MM.1S (cell line): ENCODE results near the gene NFKB2.

Experiments
- DNase-seq: peaks from one replicate; pipeline ENCODE4 v3.0.0-alpha.2; 2015
- H2AFZ ChIP-seq: fragments of 300-600 bp; sonication (generic); 2 replicates; pipeline ENCODE4 v1.6.0; 2016; ENCODE audit warnings: antibody characterized with exemption, low read length
- H3F3A ChIP-seq: fragments of 300-600 bp; sonication (generic); 2 replicates; pipeline ENCODE4 v1.6.1; 2016; ENCODE audit warnings: mild to moderate bottlenecking, antibody characterized with exemption, low read length, moderate library complexity, mixed read lengths; ENCODE audit not compliant: insufficient read depth
- H3K27ac ChIP-seq: fragments of 300-600 bp; sonication (generic); 2 replicates; pipeline ENCODE4 v1.5.1; 2016; ENCODE audit warnings: mild to moderate bottlenecking, low read length
- H3K27me3 ChIP-seq: fragments of 300-600 bp; sonication (generic); replicated peaks from 2 replicates; pipeline ENCODE4 v1.6.0; 2016; ENCODE audit warnings: low read length; ENCODE audit not compliant: insufficient read depth
- H3K36me3 ChIP-seq: fragments of 300-600 bp; sonication (generic); replicated peaks from 2 replicates; pipeline ENCODE4 v1.6.1; 2016; ENCODE audit warnings: mild to moderate bottlenecking, low read length, mixed read lengths; ENCODE audit not compliant: insufficient read depth
- H3K4me1 ChIP-seq: fragments of 300-600 bp; sonication (generic); 2 replicates; pipeline ENCODE4 v1.6.1; 2016; ENCODE audit warnings: low read length, mixed read lengths
- H3K4me2 ChIP-seq: fragments of 300-600 bp; sonication (generic); 2 replicates; pipeline ENCODE4 v1.6.0; 2016; ENCODE audit warnings: low read depth, low read length
- H3K4me3 ChIP-seq: fragments of 300-600 bp; sonication (generic); 2 replicates; pipeline ENCODE4 v1.5.1; 2016; ENCODE audit warnings: low read length, mixed read lengths
- H3K79me2 ChIP-seq: fragments of 300-600 bp; sonication (generic); 2 replicates; pipeline ENCODE4 v1.6.1; 2016; ENCODE audit warnings: mixed run types, low read length, mixed read lengths
- H3K9ac ChIP-seq: fragments of 300-600 bp; sonication (generic); 2 replicates; pipeline ENCODE4 v1.6.1; 2016; ENCODE audit warnings: low read length, mixed read lengths
- H3K9me2 ChIP-seq: fragments of 300-600 bp; sonication (generic); replicated peaks from 2 replicates; pipeline ENCODE4 v1.6.1; 2016; ENCODE audit warnings: mild to moderate bottlenecking, low read length, mixed read lengths; ENCODE audit not compliant: insufficient read depth
- H3K9me3 ChIP-seq: fragments of 300-600 bp; sonication (generic); replicated peaks from 2 replicates; pipeline ENCODE4 v1.6.1; 2016; ENCODE audit warnings: mild to moderate bottlenecking, low read length, mixed read lengths; ENCODE audit not compliant: insufficient read depth
- H4K20me1 ChIP-seq: fragments of 300-600 bp; sonication (generic); 2 replicates; pipeline ENCODE4 v1.6.1; 2016; ENCODE audit warnings: mild to moderate bottlenecking, low read length, moderate library complexity, mixed read lengths; ENCODE audit not compliant: insufficient read depth
- CTCF ChIP-seq: fragments of 300-600 bp; sonication (generic); IDR thresholded peaks from 2 replicates; pipeline ENCODE4 v1.5.1; 2016; ENCODE audit warnings: antibody characterized with exemption, low read length, mixed read lengths
- EZH2 ChIP-seq: fragments of 300-600 bp; sonication (generic); optimal IDR thresholded peaks from 2 replicates; pipeline ENCODE3; 2017; ENCODE audit warnings: low read depth, mild to moderate bottlenecking, antibody characterized with exemption, low read length, mixed read lengths
- EZH2phosphoT487 ChIP-seq: fragments of 300-600 bp; sonication (generic); IDR thresholded peaks from 2 replicates; pipeline ENCODE4 v1.6.1; 2018; ENCODE audit warnings: antibody characterized with exemption, low read length

The NFKB2 gene

GRCh38 chr10:102401342-102401654 is 5.8 kb downstream of the NFKB2 start:
- H3K4me1 ChIP-seq: peaks cover 24% of the 10 kb centered on the region
- H3K9me2 ChIP-seq: no peaks in the 10 kb centered on the region
- peaks cover 11% of the 10 kb centered on the region; the same call in 1 of the 2 replicates for H4K20me1 ChIP-seq
- H3K36me3 ChIP-seq: peaks cover 15% of the 10 kb centered on the region
- no peaks in the 10 kb centered on the region for H3K9me3 ChIP-seq
- peaks cover 35% of the 10 kb centered on the region for H3K79me2 ChIP-seq
- no peak overlapping the region for H2AFZ ChIP-seq
- no peak overlapping the region for H3K27ac ChIP-seq
- no peak for TF ChIP-seq EZH2
- no peak for TF ChIP-seq EZH2phosphoT487
- TF ChIP-seq CTCF: no peak
- H3K9ac ChIP-seq: no peak overlapping the region
- H3K4me2 ChIP-seq: no peak overlapping the region
- H3K4me3 ChIP-seq: no peak overlapping the region
- no peaks in the 10 kb centered on the region; the same call in 1 of the 2 replicates for H3K27me3 ChIP-seq
- peaks cover 45% of the 10 kb centered on the region for H3F3A ChIP-seq
- DNase-seq: no peak

GRCh38 chr10:102401735-102402511 is 6.4 kb downstream of the NFKB2 start:
- Histone ChIP-seq H3K9ac (no peak overlapping the region), H3F3A (peaks cover 40% of the 10 kb centered on the region), H3K9me3 (no peaks in the 10 kb centered on the region), H3K36me3 (peaks cover 15% of the 10 kb centered on the region), H3K4me3 (no peak overlapping the region), H4K20me1 (peaks cover 11% of the 10 kb centered on the region; the same call in 1 of the 2 replicates), H3K4me1 (peaks cover 20% of the 10 kb centered on the region), H3K27me3 (peaks cover under 1% of the 10 kb centered on the region; the same call in 1 of the 2 replicates), H3K9me2 (no peaks in the 10 kb centered on the region), H3K27ac (no peak overlapping the region), H3K79me2 (peaks cover 28% of the 10 kb centered on the region), H2AFZ (no peak overlapping the region), H3K4me2 (no peak overlapping the region)
- TF ChIP-seq EZH2 (no peak), CTCF (no peak), EZH2phosphoT487 (no peak)
- DNase-seq: no peak

- DNase-seq: no peak
- Histone ChIP-seq H3K9me3 (no peaks in the 10 kb centered on the region), H3K4me3 (no peak overlapping the region), H2AFZ (no peak overlapping the region), H3K27ac (no peak overlapping the region), H3K27me3 (peaks cover 6% of the 10 kb centered on the region; the same call in 1 of the 2 replicates), H4K20me1 (peaks cover 11% of the 10 kb centered on the region; the same call in 1 of the 2 replicates), H3K4me1 (peaks cover 17% of the 10 kb centered on the region), H3K4me2 (no peak overlapping the region), H3F3A (peaks cover 38% of the 10 kb centered on the region), H3K9me2 (no peaks in the 10 kb centered on the region), H3K79me2 (peaks cover 23% of the 10 kb centered on the region), H3K36me3 (peaks cover 14% of the 10 kb centered on the region), H3K9ac (no peak overlapping the region)
- TF ChIP-seq EZH2 (no peak), CTCF (no peak), EZH2phosphoT487 (no peak)
Measured at GRCh38 chr10:102402512-102402896, 7.0 kb downstream of the NFKB2 start.
